IPS-18a (cell line): ENCODE data around the gene DDX54.
"Not testable (repeated sequence)": the region's sequence is repeated elsewhere in the genome, so short reads cannot be mapped to it uniquely, and the experiment has no call there.

Experiments
- H3K27ac ChIP-seq: one replicate; pipeline ENCODE4 v1.5.1; 2013; ENCODE audit warnings: low read length
- H3K27me3 ChIP-seq: one replicate; pipeline ENCODE4 v1.6.1; 2013; ENCODE audit warnings: mild to moderate bottlenecking, low read length; ENCODE audit not compliant: control insufficient read depth, insufficient read depth
- H3K36me3 ChIP-seq: one replicate; pipeline ENCODE4 v1.6.1; 2013; ENCODE audit warnings: low read depth, low read length; ENCODE audit not compliant: control insufficient read depth
- H3K4me1 ChIP-seq: one replicate; pipeline ENCODE4 v1.6.1; 2013; ENCODE audit warnings: low read depth, low read length; ENCODE audit not compliant: control insufficient read depth
- H3K4me3 ChIP-seq: one replicate; pipeline ENCODE4 v1.5.1; 2013; ENCODE audit warnings: low read length
- H3K9ac ChIP-seq: one replicate; pipeline ENCODE4 v1.6.1; 2013; ENCODE audit warnings: mild to moderate bottlenecking, low read length, moderate library complexity
- H3K9me3 ChIP-seq: one replicate; pipeline ENCODE4 v1.6.1; 2013; ENCODE audit warnings: low read depth, low read length; ENCODE audit not compliant: control insufficient read depth

DDX54 gene

DNA sequence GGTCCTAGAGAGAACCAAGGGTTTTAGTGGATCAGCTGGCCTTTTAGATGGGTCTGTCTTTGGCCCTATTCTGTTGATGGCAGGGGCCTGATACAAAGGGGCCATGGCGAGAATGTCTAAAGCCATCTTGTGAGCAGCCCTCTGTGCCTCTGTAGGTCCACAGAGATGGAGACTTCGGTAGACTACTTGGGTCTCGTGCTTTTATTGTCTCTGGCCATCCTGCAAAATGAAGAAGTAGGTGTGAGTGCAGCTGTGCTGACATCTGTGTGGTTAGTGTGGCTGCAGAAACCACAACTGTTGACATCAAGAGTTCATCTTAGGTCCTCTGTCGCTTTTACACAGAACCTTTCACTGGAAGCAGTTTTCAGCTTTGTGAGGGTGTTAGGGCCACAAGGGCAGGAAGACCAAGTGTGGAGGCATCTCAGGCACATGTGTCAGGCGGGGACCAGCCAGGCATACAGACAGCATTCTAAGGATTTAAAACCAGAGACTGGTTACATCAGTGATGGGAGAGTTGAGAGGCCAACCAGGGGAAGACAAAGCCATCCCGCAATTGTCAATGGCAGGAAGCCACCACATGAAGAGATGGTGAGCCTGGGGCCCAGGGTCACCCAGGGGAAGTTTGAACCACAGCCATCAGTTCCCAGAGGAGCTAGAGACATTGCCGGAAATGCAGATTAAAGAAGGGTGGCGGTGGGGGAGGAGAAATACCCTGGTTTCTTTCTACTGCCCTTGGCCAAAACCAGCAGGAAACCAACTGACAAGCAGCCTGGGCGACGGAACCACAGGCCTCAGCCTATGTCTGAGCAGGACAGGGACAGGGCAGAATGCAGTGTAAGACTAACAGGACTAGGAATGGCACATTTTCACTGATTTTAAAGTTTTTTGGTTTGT, 23.0 kb upstream of the DDX54 start:
- H3K27ac ChIP-seq = no peak overlapping the region
- no peak overlapping the region for H3K9ac ChIP-seq

DNA sequence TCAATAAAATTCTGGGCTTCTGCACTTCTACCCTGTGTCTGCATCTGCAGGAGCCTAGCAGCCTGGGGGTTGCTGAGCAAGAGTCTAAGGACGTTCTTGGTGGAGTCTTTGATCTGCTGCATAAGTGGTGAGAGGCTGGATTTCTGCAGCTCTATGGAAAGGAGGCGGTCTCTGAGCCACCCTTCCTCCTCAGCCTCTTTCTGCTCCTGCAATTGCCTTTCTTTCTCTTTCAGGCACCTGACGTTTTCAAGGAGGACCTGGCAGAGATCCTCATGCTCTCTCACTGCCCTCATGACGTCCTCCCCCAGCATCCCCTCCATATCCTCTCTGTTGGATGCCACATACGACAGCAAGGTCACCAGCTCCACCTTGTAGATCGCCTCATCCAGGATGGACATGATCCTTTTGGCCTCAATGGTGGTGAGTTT, 22.3 kb upstream of the DDX54 start:
- H3K27me3 ChIP-seq = no peaks in the 10 kb centered on the region
- H3K9ac ChIP-seq = no peak overlapping the region
- no peaks in the 10 kb centered on the region for H3K9me3 ChIP-seq
- H3K36me3 ChIP-seq = no peaks in the 10 kb centered on the region
- no peak overlapping the region for H3K4me3 ChIP-seq
- peaks cover 5% of the 10 kb centered on the region for H3K4me1 ChIP-seq
- no peak overlapping the region for H3K27ac ChIP-seq

More for the DNA sequence above, 23.0 kb upstream of the DDX54 start:
- Histone ChIP-seq H3K27me3 (no peaks in the 10 kb centered on the region), H3K4me1 (peaks cover 5% of the 10 kb centered on the region), H3K36me3 (no peaks in the 10 kb centered on the region), H3K4me3 (no peak overlapping the region), H3K9me3 (no peaks in the 10 kb centered on the region)

GRCh38 chr12:113206802-113207201, 21.5 kb upstream of the DDX54 start:
- not testable (repeated sequence) for H3K36me3 ChIP-seq, H3K9me3 ChIP-seq, H3K27me3 ChIP-seq, H3K4me1 ChIP-seq, H3K9ac ChIP-seq, H3K27ac ChIP-seq, H3K4me3 ChIP-seq

DNA sequence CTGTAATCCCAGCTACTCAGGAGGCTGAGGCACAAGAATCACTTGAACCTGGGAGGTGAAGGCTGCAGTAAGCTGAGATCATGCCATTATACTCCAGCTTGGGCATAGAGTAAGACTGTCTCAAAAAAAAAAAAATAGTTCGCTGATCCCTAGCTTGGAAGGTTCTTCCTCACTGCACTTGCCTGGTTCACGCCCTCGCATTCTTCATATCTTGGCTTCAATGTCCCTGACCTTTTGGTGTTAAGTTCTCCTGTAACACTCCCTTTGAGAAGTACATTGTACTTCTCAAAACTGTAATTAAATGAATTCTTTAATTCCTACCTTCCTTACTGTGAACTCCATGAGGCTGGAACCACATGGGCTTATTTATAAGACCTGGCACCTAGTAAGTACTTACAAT, 19.5 kb upstream of the DDX54 start:
- H3K9me3 ChIP-seq = no peaks in the 10 kb centered on the region
- H3K36me3 ChIP-seq = no peaks in the 10 kb centered on the region
- H3K27ac ChIP-seq = no peak overlapping the region
- H3K4me3 ChIP-seq = no peak overlapping the region
- no peak overlapping the region for H3K9ac ChIP-seq
- no peaks in the 10 kb centered on the region for H3K27me3 ChIP-seq
- peaks cover 5% of the 10 kb centered on the region for H3K4me1 ChIP-seq

DNA sequence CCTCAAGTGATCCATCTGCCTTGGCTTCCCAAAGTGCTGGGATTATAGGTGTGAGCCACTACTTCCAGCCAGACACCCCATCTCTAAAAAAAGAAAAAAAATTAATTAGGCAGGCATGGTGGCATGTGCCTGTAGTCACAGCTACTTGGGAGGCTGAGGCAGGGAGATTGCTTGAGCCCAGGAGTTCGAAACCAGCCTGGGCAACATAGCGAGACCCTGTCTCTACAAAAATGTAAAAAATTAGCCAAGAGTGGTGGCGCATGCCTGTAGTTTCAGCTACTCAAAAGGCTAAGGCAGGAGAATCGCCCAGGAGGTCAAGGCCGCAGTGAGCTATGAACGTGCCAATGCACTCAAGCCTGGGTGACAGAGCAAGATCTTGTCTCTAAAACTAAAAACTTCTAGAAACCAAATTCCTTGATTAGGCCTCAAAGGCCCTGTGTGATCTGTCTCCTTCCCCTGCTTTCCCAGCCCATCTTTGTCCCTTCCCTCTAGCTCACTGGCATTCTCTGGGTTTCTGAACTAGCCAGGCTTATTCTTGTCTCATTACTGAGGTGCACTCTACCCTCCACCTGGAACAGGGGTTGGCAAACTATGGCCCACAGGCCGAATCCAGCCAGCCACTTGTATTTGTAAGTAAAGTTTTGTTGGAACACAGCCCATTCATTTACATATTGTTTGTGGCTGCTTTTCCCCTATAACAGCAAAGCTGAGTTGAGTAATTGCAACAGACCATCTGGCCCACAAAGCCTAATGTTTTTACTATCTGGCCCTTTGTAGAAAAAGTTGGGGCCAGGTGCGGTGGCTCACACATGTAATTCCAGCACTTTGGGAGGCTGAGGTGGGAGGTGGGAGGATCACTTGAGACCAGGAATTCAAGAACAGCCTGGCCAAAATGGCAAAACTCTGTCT, 18.8 kb upstream of the DDX54 start:
- Histone ChIP-seq H3K4me3 (no peak overlapping the region), H3K27ac (no peak overlapping the region), H3K4me1 (peaks cover 5% of the 10 kb centered on the region), H3K9me3 (no peaks in the 10 kb centered on the region), H3K9ac (no peak overlapping the region), H3K27me3 (no peaks in the 10 kb centered on the region), H3K36me3 (no peaks in the 10 kb centered on the region)

- Histone ChIP-seq H3K9ac (no peak overlapping the region), H3K4me3 (no peak overlapping the region), H3K9me3 (no peaks in the 10 kb centered on the region), H3K4me1 (no peaks in the 10 kb centered on the region), H3K27me3 (no peaks in the 10 kb centered on the region), H3K27ac (no peak overlapping the region), H3K36me3 (no peaks in the 10 kb centered on the region)
Measured at GRCh38 chr12:113202300-113203075, 17.2 kb upstream of the DDX54 start.

DNA sequence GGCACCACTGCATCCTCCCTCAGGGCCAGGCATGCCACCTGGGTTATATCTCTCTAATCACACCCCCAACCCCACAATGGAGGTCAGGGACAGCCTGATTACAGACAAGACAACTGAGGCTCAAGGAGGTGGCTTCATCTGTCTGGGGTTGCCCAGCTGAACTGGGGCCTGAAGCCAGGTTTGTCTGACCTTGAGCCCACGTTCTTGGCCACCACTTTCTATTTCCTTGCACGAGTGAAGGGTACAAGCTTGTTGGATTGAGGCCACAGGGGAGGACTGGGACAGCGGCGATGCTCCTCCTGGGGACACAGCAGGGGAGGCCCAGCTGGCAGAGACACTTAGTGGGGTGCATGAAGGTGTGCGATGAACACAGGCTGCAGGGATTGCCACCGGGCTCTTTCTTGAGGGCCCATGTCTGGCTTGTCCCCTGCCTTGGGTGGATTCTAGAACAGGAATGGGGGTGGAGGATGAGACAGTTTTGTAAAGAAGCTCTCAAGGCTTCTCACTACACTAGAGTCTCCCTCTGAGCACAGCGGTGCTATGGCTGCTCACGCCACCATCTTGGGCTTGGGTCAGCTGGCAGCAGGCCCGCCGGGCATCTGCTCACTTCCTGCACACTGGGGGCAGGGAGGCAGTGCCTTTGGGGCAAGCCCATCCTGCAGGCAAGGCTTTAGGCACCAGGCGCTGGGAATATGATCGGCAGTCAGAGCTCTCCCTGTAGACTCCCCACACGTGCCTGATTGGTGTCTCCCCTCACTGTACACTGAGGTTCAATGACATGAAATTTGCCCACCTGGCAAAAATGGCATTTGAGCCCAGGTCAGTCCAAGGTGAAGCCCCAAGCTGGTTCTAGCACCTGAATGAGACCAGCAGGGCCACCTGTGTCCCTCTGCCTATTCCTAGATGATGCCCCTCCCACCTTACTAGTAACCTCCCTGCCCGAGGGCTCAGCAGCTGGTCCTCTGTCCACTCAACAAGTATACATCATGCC, 16.2 kb upstream of the DDX54 start:
- Histone ChIP-seq H3K9ac (no peak overlapping the region), H3K4me3 (no peak overlapping the region), H3K36me3 (no peaks in the 10 kb centered on the region), H3K27ac (no peak overlapping the region), H3K27me3 (no peaks in the 10 kb centered on the region), H3K4me1 (no peaks in the 10 kb centered on the region), H3K9me3 (no peaks in the 10 kb centered on the region)

DNA sequence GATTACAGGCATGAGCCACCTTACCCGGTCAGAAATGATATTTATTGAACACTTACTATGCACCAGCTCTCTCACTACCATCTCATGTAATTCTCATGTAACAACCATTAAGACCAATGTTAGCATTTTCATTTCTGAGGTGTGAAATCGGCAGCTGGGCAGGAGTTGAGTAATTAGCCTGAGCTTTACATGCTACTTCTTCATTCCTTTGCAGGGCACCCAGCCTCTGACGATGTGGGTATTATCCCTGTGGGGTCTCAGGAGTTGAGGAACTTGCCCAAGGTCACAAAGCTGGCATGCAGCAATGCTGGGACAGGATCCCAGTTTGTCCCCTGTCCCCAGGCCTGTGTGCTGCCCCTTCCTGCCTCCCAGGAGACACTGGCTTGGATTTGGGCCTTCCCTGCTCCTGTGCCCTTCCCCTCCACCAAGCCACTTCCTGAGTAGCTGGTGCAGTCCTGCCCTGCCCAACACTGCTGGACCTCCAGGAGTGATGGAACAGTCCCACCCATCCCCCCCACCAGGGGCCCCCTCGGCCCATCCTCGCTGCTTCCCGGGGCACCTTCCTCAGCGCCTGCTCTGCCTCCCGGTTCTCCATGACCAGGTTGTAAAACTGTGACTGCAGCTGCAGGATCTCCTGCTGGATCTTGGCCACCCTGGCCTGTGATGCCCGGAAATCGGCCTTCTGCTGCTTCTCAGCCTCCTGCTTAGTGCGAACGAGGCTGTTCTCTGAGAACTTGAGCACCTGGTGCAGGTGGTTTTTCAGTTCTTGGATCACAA, 14.9 kb upstream of the DDX54 start:
- Histone ChIP-seq H3K9ac (no peak overlapping the region), H3K4me1 (no peaks in the 10 kb centered on the region), H3K4me3 (no peak overlapping the region), H3K27ac (no peak overlapping the region), H3K9me3 (no peaks in the 10 kb centered on the region), H3K27me3 (no peaks in the 10 kb centered on the region), H3K36me3 (no peaks in the 10 kb centered on the region)

- no peaks in the 10 kb centered on the region for H3K36me3 ChIP-seq
- no peak overlapping the region for H3K27ac ChIP-seq
- no peak overlapping the region for H3K4me3 ChIP-seq
- no peaks in the 10 kb centered on the region for H3K9me3 ChIP-seq
- H3K4me1 ChIP-seq = no peaks in the 10 kb centered on the region
- no peak overlapping the region for H3K9ac ChIP-seq
- no peaks in the 10 kb centered on the region for H3K27me3 ChIP-seq
Measured at GRCh38 chr12:113198296-113198695, 13.0 kb upstream of the DDX54 start.

DNA sequence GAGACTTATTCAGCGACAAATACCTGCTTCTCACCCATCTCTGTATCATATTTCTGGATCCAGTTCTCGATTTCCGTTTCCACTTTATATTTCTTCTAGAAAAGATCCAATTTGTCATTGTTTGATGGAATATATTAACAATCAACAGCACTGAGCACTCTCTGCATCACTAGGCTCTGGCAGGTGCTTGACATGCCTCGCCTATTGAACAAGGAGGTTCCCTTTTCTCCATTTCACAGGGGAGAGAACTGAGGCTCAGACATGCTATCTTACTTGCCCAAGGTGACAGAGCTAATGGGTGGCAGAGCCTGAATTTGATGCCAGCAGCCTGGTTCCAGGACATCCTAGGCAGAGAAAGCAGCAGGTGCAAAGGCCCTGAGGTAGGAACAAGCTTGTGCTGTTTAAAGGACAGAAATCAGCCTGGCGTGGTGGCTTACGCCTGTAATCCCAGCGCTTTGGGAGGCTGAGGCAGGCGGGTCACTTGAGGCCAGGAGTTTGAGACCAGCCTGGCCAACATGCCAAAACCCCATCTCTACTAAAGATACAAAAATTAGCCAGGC, 12.3 kb upstream of the DDX54 start:
- H3K27ac ChIP-seq = no peak overlapping the region
- H3K9ac ChIP-seq = no peak overlapping the region
- H3K9me3 ChIP-seq = no peaks in the 10 kb centered on the region
- H3K4me1 ChIP-seq = no peaks in the 10 kb centered on the region
- no peak overlapping the region for H3K4me3 ChIP-seq
- H3K27me3 ChIP-seq = no peaks in the 10 kb centered on the region
- H3K36me3 ChIP-seq = no peaks in the 10 kb centered on the region
